SU-DHL-6 (cell line): Measurements from ENCODE around the gene ZHX3.

Source experiments
- H2AFZ ChIP-seq: fragments of 200-600 bp; sonication (generic); 2 replicates; pipeline ENCODE4 v1.6.1; 2014; ENCODE audit warnings: low read depth, mild to moderate bottlenecking, moderate library complexity, mixed read lengths, antibody characterized with exemption, low read length; ENCODE audit not compliant: severe bottlenecking
- H3F3A ChIP-seq: fragments of 200-600 bp; shearing (Covaris generic); 2 replicates; pipeline ENCODE4 v1.6.0; 2016; ENCODE audit warnings: antibody characterized with exemption, mild to moderate bottlenecking; ENCODE audit not compliant: insufficient read depth
- H3K27ac ChIP-seq: fragments of 200-600 bp; sonication (generic); 2 replicates; pipeline ENCODE4 v1.5.1; 2016; ENCODE audit warnings: low read depth, mild to moderate bottlenecking, low read length, moderate library complexity, mixed read lengths
- H3K27me3 ChIP-seq: fragments of 200-600 bp; sonication (generic), shearing (Covaris generic); 2 replicates; pipeline ENCODE4 v1.6.0; 2014; ENCODE audit warnings: mild to moderate bottlenecking, low read length
- H3K36me3 ChIP-seq: fragments of 200-600 bp; sonication (generic); 2 replicates; pipeline ENCODE4 v1.6.1; 2014; ENCODE audit warnings: mild to moderate bottlenecking, low read length, mixed read lengths
- H3K4me2 ChIP-seq: fragments of 300-600, 200-600 bp; shearing (Covaris generic), sonication (generic); 2 replicates; pipeline ENCODE4 v1.6.0; 2014; ENCODE audit warnings: low read length, low read depth, mild to moderate bottlenecking; ENCODE audit not compliant: poor library complexity, severe bottlenecking
- H3K4me3 ChIP-seq: fragments of 200-600 bp; sonication (generic); 2 replicates; pipeline ENCODE4 v1.5.1; 2014; ENCODE audit warnings: antibody characterized with exemption, low read length, mild to moderate bottlenecking, mixed read lengths; ENCODE audit not compliant: insufficient read depth, poor library complexity, severe bottlenecking
- H3K79me2 ChIP-seq: fragments of 200-600 bp; sonication (generic); 2 replicates; pipeline ENCODE4 v1.6.1; 2014; ENCODE audit warnings: mild to moderate bottlenecking, low read length, moderate library complexity; ENCODE audit not compliant: insufficient read depth
- H3K9ac ChIP-seq: fragments of 200-600 bp; sonication (generic); 2 replicates; pipeline ENCODE4 v1.7.0; 2014; ENCODE audit warnings: mild to moderate bottlenecking, low read length
- H3K9me2 ChIP-seq: fragments of 200-600 bp; sonication (generic); replicated peaks from 2 replicates; pipeline ENCODE4 v1.6.1; 2014; ENCODE audit warnings: low read length; ENCODE audit not compliant: insufficient read depth
- H3K9me3 ChIP-seq: fragments of 200-600 bp; sonication (generic); 2 replicates; pipeline ENCODE4 v1.6.1; 2014; ENCODE audit warnings: low read length, mixed read lengths; ENCODE audit not compliant: insufficient read depth
- H4K20me1 ChIP-seq: fragments of 200-600 bp; sonication (generic); 2 replicates; pipeline ENCODE4 v1.6.1; 2014; ENCODE audit warnings: low read depth, mild to moderate bottlenecking, antibody characterized with exemption, low read length, moderate library complexity, mixed read lengths
- EZH2phosphoT487 ChIP-seq: fragments of 200-600 bp; sonication (generic), shearing (Covaris generic); conservative IDR thresholded peaks from 2 replicates; pipeline ENCODE4 v1.6.1; 2018; ENCODE audit warnings: mild to moderate bottlenecking, antibody characterized with exemption, low read length, moderate library complexity, mixed read lengths
- TF ChIP-seq, protein P1 (sequence below): fragments of 200-600 bp; sonication (generic); IDR thresholded peaks from one replicate; pipeline ENCODE4 v1.5.1; 2017; ENCODE audit warnings: antibody characterized with exemption, mild to moderate bottlenecking, low read length, moderate library complexity; ENCODE audit not compliant: insufficient read depth, poor library complexity, severe bottlenecking

ZHX3 gene

DNA sequence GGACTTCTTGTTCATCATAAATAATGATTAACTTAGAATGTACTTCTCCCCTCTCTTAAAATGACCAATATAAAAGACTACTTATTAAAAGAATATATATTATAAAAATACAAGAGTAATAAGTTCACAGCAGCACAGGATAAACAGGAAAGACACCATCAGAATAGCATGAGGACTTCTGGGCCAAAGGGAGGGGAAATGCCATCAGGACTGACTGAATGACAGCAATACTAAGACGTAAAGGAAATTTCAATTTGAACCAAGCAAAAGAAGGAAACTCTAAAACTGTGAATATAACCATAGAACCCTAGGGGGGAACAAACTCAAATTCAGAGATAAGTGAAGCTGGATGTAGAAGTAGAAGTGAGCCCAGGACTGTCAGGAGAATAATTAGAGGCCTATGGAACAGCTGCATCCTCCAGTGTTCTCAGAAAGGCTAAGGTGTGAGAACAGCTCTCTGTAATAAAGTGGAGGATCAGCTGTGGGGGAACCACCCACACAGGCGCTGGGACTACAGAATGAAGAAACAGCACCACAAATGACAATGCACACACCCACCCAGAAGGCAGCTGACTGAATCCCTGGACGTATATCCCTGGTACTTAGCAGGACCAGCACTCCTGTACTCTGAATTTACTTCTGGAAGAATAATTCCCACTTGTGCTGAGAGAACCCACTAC lies 37.8 kb downstream of the ZHX3 start:
- H3K9ac ChIP-seq, result no peak overlapping the region
- no peaks in the 10 kb centered on the region for H4K20me1 ChIP-seq
- H3K27me3 ChIP-seq, result no peaks in the 10 kb centered on the region
- no peaks in the 10 kb centered on the region for H3K9me3 ChIP-seq
- no peak overlapping the region for H3K4me3 ChIP-seq
- no peak overlapping the region for H2AFZ ChIP-seq
- no peaks in the 10 kb centered on the region for H3K36me3 ChIP-seq
- H3K4me2 ChIP-seq, result no peak overlapping the region
- H3K79me2 ChIP-seq, result no peaks in the 10 kb centered on the region
- H3K9me2 ChIP-seq, result no peaks in the 10 kb centered on the region
- TF ChIP-seq, protein P1, sequence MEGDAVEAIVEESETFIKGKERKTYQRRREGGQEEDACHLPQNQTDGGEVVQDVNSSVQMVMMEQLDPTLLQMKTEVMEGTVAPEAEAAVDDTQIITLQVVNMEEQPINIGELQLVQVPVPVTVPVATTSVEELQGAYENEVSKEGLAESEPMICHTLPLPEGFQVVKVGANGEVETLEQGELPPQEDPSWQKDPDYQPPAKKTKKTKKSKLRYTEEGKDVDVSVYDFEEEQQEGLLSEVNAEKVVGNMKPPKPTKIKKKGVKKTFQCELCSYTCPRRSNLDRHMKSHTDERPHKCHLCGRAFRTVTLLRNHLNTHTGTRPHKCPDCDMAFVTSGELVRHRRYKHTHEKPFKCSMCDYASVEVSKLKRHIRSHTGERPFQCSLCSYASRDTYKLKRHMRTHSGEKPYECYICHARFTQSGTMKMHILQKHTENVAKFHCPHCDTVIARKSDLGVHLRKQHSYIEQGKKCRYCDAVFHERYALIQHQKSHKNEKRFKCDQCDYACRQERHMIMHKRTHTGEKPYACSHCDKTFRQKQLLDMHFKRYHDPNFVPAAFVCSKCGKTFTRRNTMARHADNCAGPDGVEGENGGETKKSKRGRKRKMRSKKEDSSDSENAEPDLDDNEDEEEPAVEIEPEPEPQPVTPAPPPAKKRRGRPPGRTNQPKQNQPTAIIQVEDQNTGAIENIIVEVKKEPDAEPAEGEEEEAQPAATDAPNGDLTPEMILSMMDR, result no peak
- no peak for TF ChIP-seq EZH2phosphoT487
- H3F3A ChIP-seq, result no peaks in the 10 kb centered on the region
- H3K27ac ChIP-seq, result no peak overlapping the region

DNA sequence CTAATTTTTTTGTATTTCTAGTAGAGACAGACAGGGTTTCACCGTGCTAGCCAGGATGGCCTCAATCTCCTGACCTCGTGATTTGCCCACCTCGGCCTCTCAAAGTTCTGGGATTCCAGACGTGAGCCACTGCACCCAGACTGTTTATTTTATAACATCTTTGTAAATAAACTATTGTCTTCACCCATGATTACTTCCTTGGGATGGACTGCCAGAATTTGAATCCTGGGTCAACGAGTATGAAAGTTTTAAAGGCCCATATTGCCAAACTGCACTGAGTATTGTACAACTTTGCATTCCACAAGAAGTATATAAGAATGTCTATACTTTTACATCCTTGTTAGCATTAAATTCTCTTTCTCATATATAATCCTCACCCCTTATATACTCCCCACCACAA lies 38.6 kb downstream of the ZHX3 start:
- no peaks in the 10 kb centered on the region for H4K20me1 ChIP-seq
- no peaks in the 10 kb centered on the region for H3K27me3 ChIP-seq
- H3K79me2 ChIP-seq, result no peaks in the 10 kb centered on the region
- no peak overlapping the region for H2AFZ ChIP-seq
- no peak overlapping the region for H3K27ac ChIP-seq
- TF ChIP-seq EZH2phosphoT487, result no peak
- TF ChIP-seq, protein P1, result no peak
- no peaks in the 10 kb centered on the region for H3K36me3 ChIP-seq
- no peak overlapping the region for H3K9ac ChIP-seq
- no peak overlapping the region for H3K4me2 ChIP-seq
- H3K9me3 ChIP-seq, result no peaks in the 10 kb centered on the region
- H3K4me3 ChIP-seq, result no peak overlapping the region
- H3K9me2 ChIP-seq, result no peaks in the 10 kb centered on the region
- no peaks in the 10 kb centered on the region for H3F3A ChIP-seq

DNA sequence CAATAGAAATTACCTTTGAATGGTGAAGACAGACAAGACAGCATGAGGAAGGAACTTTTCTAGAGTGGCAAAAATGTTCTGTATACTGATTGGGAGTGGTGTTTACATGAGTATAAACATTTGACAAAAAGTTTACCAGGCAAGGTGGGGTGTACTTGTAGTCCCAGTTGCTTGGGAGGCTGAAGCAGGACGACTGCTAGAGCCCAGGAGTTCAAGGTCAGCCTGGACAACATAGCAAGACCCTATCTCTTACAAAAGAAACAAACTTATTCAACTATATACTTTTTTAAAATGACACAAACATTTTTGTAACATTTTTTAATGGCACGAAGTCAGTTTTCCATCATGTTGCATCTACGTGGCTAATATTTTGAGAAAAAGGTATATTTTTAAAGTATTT lies 40.5 kb downstream of the ZHX3 start:
- no peaks in the 10 kb centered on the region for H3K27me3 ChIP-seq
- TF ChIP-seq, protein P1, result no peak
- no peak for TF ChIP-seq EZH2phosphoT487
- no peaks in the 10 kb centered on the region for H3F3A ChIP-seq
- H3K36me3 ChIP-seq, result no peaks in the 10 kb centered on the region
- no peaks in the 10 kb centered on the region for H3K9me3 ChIP-seq
- H3K9ac ChIP-seq, result no peak overlapping the region
- H3K79me2 ChIP-seq, result no peaks in the 10 kb centered on the region
- no peak overlapping the region for H2AFZ ChIP-seq
- H3K27ac ChIP-seq, result no peak overlapping the region
- no peak overlapping the region for H3K4me3 ChIP-seq
- H3K4me2 ChIP-seq, result no peak overlapping the region
- no peaks in the 10 kb centered on the region for H4K20me1 ChIP-seq
- no peaks in the 10 kb centered on the region for H3K9me2 ChIP-seq
